ENCODE data around the gene DOCK4.
A peak's percentile ranks its signal among the peaks of the same experiment; 100 is the strongest.

DOCK4 gene

DNA sequence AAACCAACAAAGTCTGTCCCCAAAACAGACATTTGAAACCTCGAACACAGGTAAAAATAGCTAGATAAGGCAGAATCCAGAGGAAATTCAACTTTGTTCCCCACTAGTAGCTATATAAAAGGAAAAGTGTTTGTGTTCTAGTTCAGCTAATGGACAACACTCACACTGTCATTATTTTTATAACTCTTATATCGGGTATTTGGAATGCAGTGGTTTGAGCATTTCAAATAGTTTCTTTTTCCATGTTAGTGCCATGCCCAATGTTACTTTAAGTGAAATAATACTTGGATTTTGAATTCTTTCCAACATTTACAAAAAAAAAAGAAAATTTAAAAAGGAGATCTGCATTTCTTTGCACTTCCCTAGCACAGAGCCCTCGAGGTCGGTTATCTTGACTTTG lies 213.6 kb downstream of the DOCK4 start:
- Histone ChIP-seq H3K27me3 (ENCODE audit: insufficient read depth, poor library complexity, severe bottlenecking) (no peaks in the 10 kb centered on the region), H3K27ac (replicated peaks) (no peak overlapping the region)
- no peak for DNase-seq (ENCODE audit: low read depth in 1 of 2, low spot score in 1 of 2)

DNA sequence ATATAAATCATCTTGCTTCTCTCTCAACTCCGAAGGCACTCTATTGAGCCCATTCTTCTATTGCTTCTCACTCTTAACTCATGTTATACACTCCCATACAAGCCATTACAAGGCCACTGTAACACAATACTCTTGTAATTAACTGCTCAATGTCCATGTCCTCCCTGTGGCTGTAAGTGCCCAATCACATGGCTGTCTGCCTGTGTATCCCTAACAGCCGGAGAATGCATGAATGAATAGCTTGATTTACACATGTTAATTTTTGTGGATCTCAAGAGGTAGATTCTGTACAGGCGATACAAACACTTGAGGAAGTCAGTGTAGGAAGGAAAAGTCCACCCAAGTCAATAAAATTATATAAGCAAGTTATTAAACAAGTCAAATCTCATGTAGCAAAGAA lies 215.6 kb downstream of the DOCK4 start:
- Histone ChIP-seq H3K27ac (replicated peaks) (no peak overlapping the region), H3K27me3 (ENCODE audit: insufficient read depth, poor library complexity, severe bottlenecking) (no peaks in the 10 kb centered on the region), H3K4me3 (replicated peaks; ENCODE audit: insufficient read depth, low read length) (no peak overlapping the region)
- DNase-seq (ENCODE audit: low read depth in 1 of 2, low spot score in 1 of 2) = no peak
- TF ChIP-seq SPI1 (IDR thresholded peaks at IDR 0.05; ENCODE audit: borderline replicate concordance, low read depth) (no peak), GABPA (IDR thresholded peaks at IDR 0.05; ENCODE audit: low read depth) (no peak), POLR2AphosphoS5 (IDR thresholded peaks at IDR 0.05; ENCODE audit: low read depth) (no peak)
- TF ChIP-seq, protein P1, sequence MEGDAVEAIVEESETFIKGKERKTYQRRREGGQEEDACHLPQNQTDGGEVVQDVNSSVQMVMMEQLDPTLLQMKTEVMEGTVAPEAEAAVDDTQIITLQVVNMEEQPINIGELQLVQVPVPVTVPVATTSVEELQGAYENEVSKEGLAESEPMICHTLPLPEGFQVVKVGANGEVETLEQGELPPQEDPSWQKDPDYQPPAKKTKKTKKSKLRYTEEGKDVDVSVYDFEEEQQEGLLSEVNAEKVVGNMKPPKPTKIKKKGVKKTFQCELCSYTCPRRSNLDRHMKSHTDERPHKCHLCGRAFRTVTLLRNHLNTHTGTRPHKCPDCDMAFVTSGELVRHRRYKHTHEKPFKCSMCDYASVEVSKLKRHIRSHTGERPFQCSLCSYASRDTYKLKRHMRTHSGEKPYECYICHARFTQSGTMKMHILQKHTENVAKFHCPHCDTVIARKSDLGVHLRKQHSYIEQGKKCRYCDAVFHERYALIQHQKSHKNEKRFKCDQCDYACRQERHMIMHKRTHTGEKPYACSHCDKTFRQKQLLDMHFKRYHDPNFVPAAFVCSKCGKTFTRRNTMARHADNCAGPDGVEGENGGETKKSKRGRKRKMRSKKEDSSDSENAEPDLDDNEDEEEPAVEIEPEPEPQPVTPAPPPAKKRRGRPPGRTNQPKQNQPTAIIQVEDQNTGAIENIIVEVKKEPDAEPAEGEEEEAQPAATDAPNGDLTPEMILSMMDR (IDR thresholded peaks at IDR 0.05; ENCODE audit: insufficient read depth, low read length) = no peak
- TF ChIP-seq, protein P2, sequence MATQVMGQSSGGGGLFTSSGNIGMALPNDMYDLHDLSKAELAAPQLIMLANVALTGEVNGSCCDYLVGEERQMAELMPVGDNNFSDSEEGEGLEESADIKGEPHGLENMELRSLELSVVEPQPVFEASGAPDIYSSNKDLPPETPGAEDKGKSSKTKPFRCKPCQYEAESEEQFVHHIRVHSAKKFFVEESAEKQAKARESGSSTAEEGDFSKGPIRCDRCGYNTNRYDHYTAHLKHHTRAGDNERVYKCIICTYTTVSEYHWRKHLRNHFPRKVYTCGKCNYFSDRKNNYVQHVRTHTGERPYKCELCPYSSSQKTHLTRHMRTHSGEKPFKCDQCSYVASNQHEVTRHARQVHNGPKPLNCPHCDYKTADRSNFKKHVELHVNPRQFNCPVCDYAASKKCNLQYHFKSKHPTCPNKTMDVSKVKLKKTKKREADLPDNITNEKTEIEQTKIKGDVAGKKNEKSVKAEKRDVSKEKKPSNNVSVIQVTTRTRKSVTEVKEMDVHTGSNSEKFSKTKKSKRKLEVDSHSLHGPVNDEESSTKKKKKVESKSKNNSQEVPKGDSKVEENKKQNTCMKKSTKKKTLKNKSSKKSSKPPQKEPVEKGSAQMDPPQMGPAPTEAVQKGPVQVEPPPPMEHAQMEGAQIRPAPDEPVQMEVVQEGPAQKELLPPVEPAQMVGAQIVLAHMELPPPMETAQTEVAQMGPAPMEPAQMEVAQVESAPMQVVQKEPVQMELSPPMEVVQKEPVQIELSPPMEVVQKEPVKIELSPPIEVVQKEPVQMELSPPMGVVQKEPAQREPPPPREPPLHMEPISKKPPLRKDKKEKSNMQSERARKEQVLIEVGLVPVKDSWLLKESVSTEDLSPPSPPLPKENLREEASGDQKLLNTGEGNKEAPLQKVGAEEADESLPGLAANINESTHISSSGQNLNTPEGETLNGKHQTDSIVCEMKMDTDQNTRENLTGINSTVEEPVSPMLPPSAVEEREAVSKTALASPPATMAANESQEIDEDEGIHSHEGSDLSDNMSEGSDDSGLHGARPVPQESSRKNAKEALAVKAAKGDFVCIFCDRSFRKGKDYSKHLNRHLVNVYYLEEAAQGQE (IDR thresholded peaks at IDR 0.05; ENCODE audit: insufficient replicate concordance, low read depth) = no peak

More for the DNA sequence above, 213.6 kb downstream of the DOCK4 start:
- no peak for TF ChIP-seq POLR2AphosphoS5 (IDR thresholded peaks at IDR 0.05; ENCODE audit: low read depth)
- TF ChIP-seq GABPA (IDR thresholded peaks at IDR 0.05; ENCODE audit: low read depth) = no peak
- TF ChIP-seq, protein P2 (IDR thresholded peaks at IDR 0.05; ENCODE audit: insufficient replicate concordance, low read depth) = no peak
- no peak overlapping the region for H3K4me3 ChIP-seq (replicated peaks; ENCODE audit: insufficient read depth, low read length)

DNA sequence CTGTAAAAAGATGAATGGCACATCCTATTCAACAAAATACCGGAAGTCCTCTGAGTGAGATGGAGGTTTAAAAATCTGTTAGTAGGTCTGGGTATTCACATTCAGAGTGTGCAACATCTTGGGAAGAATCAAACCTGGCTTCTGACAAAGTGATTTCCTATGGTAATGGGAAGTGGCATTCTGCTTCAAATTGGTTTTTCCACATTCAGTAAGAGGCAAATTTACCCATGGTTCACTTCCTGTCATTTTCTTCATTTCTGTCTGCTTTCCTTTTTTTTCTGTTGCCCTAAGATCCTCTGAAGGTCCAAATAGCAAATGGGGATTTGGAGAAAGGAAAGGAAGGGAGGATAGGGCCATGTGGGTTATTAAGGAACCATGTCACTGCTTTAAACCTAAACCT lies 218.3 kb downstream of the DOCK4 start:
- no peaks in the 10 kb centered on the region for H3K27me3 ChIP-seq (ENCODE audit: insufficient read depth, poor library complexity, severe bottlenecking)
- H3K27ac ChIP-seq (replicated peaks) = peak overlapping the region; percentile 67
- no peak for DNase-seq (ENCODE audit: low read depth in 1 of 2, low spot score in 1 of 2)
- H3K4me3 ChIP-seq (replicated peaks; ENCODE audit: insufficient read depth, low read length) = no peak overlapping the region
- TF ChIP-seq POLR2AphosphoS5 (IDR thresholded peaks at IDR 0.05; ENCODE audit: low read depth) = no peak
- no peak for TF ChIP-seq SPI1 (IDR thresholded peaks at IDR 0.05; ENCODE audit: borderline replicate concordance, low read depth)
- no peak for TF ChIP-seq GABPA (IDR thresholded peaks at IDR 0.05; ENCODE audit: low read depth)
- TF ChIP-seq, protein P1 (IDR thresholded peaks at IDR 0.05; ENCODE audit: insufficient read depth, low read length) = no peak
- TF ChIP-seq, protein P2 (IDR thresholded peaks at IDR 0.05; ENCODE audit: insufficient replicate concordance, low read depth) = no peak
